T-helper 22 cell (primary cell): ENCODE results near the gene ANKRD28.
"Not testable (repeated sequence)": the region's sequence is repeated elsewhere in the genome, so short reads cannot be mapped to it uniquely, and the experiment has no call there.

Source experiments
- DNase-seq: peaks from one replicate; pipeline ENCODE4 v3.0.0-alpha.2; 2020; ENCODE audit warnings: low read depth

The ANKRD28 gene

GRCh38 chr3:15797642-15798303, at the start of gene ANKRD28:
TSS of gene ANKRD28 (minus strand) at chr3:15797979. CDS start at chr3:15796521, 1,458 bp downstream.
- DNase-seq: no peak

GRCh38 chr3:15847239-15847638, 49.5 kb upstream of the ANKRD28 start:
- DNase-seq: no peak

GRCh38 chr3:15846606-15847005, 48.8 kb upstream of the ANKRD28 start:
- DNase-seq: no peak

DNA sequence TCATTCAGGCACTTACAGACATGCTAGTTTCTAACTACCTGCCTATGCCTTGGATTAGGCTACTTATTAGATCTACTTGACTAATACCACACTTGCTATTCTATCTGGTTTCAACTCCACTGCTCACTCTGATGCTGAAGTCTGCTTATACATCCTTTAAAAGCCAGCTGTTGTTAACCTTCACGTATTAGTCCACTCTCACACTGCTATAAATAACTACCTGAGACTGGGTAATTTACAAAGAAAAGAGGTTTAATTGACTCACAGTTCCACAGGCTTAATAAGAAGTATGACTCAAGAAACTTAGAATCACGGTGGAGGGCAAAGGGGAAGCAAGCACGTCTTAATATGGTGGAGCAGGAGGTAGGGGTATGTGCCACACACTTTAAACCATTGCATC, 47.7 kb upstream of the ANKRD28 start:
- no peak for DNase-seq

- DNase-seq: no peak
Measured at GRCh38 chr3:15844889-15845288, 47.1 kb upstream of the ANKRD28 start.

GRCh38 chr3:15841091-15841973, 43.6 kb upstream of the ANKRD28 start:
- DNase-seq: not testable (repeated sequence)

DNA sequence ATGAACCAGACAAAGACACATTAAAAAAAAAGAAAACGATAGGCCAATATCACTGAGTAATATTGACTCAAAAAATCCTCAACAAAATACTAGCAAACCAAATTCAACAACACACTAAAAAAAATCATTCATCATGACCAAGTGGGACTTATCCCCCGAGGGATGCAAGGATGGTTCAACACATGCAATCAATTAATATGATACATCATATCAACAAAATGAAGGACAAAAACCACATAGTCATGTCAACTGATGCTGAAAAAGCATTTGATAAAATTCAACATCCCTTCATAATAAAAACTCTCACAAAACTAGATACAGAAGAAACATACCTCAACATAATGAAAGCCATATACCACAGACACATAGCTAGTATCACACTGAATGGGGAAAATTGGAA, 41.8 kb upstream of the ANKRD28 start:
- no peak for DNase-seq

DNA sequence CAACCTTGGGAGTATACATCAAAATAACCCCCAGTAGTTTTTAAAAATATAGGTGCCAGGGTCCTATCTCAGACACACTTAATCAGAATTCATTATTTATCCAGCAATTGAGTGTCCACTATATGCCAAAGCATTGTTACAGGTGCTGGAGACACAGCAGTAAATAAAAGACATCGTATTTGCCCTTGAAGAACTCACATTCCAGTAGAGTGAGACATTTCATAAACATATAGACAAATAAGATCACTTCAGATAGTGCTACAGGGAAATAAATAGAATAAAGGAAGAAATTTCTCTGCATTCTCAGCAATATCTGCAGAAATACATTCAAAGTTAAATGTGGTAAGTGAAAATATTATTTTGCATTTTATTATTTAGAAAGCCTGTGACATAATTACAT, 34.1 kb upstream of the ANKRD28 start:
- no peak for DNase-seq

- no peak for DNase-seq
Measured at GRCh38 chr3:15825016-15825415, 27.2 kb upstream of the ANKRD28 start.

DNA sequence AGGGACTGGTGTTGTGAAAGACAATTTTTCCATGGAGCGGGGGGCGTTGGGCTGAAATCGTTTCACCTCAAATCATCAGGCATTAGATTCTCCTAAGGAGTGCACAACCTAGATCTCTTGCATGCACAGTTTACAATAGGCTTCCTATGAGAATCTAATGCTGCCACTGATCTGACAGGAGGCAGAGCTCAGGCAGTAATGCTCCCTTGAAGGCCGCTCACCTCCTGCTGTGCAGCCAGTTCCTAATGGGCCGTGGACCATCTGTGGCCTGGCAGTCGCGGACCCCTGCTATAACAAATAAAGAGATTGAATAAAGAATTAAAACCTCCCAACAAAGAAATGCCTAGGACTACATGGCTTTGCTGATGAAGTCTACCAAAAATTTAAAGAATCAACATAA, 25.3 kb upstream of the ANKRD28 start:
- DNase-seq: no peak

GRCh38 chr3:15822281-15822680, 24.5 kb upstream of the ANKRD28 start:
- no peak for DNase-seq

GRCh38 chr3:15820911-15821310, 23.1 kb upstream of the ANKRD28 start:
- no peak for DNase-seq

GRCh38 chr3:15819576-15819975, 21.8 kb upstream of the ANKRD28 start:
- DNase-seq: no peak

GRCh38 chr3:15819043-15819442, 21.3 kb upstream of the ANKRD28 start:
- no peak for DNase-seq

GRCh38 chr3:15815696-15816095, 17.9 kb upstream of the ANKRD28 start:
- DNase-seq: no peak

DNA sequence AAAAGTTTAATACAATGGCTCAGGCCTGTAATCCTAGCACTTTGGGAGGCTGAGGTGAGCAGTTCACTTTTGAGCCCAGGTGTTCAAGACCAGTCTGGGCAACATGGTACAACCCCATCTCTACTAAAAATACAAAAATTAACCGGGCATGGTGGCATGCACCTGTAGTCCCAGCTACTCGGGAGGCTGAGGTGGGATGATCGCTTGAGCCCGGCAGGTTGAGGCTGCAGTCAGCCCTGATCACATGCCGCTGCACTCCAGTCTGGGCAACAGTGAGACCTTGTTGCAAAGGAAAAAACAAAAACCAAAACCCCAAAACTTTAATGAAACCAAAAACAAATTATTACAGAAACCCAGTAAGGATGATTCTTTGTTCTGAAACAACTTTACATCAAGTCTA, 15.3 kb upstream of the ANKRD28 start:
- not testable (repeated sequence) for DNase-seq

- no peak for DNase-seq
Measured at GRCh38 chr3:15812183-15812582, 14.4 kb upstream of the ANKRD28 start.

GRCh38 chr3:15810702-15811101, 12.9 kb upstream of the ANKRD28 start:
- DNase-seq: no peak

DNA sequence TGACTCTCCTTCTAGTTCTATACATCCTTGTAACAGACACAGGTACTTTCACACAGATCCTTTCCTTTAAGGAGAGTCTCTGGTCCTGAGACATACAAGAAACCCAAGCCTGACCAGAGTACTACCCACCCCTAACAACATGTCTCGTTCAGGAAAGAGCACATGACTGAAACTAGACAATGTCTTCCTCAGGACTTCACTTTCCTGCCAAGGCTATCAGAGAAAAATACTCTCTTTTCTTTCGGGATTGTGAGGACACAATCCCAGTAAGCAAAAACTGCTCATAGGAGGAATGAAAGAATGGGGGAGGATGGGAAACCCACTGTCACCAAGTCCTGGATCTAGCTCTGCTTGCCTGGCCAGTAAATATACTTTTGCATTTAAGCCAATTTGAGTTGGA, 11.5 kb upstream of the ANKRD28 start:
- no peak for DNase-seq

GRCh38 chr3:15808679-15809310, 11.0 kb upstream of the ANKRD28 start:
- DNase-seq: no peak

DNA sequence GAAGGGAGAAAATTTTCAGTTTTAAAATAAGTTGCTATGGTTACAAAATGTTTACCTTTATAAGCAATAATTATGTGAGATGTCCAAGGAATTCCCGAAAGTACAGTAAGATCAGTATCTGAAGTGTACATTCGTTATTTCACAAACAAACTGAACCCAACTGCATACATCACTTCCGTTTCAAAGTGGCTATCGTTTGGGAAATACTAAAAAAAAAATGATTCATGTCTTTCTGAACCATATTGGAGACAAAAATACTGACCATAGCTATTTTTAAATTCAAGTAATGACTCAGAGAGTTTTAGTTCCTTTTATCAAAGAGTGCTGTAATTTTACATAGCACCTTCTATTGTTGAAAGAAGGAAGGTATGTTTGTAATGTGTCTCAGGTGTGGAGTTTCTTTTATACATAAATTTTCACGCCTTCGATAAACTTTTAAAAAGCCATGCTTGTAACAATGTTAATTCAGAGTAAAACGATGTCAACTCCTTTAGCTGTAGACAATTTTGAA, 8.0 kb upstream of the ANKRD28 start:
- DNase-seq: no peak

DNA sequence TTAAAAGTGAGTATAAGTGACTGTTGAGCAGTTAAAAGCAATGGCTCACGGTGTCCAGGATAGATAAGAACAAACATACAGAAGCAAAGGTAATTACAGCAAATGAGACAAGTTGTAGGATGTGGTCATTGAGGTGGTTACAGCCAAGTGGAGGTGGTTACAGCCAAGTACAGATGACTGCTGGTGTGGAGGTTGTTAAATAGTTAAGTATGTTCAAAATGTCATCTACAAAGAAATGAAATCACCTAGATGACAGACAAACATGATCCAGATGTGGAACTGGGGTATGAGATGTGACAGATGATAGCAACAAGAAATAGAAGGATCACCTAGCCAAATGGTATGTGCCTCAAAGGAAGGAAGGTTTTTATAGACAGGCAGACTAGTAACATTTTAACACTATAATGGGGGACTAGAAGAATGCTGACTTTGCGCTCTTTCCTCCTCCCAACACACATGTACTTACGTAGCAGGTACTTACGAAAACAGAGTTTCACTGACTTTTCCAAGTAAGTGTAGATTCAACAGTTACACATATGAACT, 6.8 kb upstream of the ANKRD28 start:
- no peak for DNase-seq

- DNase-seq: no peak
Measured at GRCh38 chr3:15803921-15804320, 6.1 kb upstream of the ANKRD28 start.
